ENCODE data around the gene KCNQ5. TPM values are rescaled to one million over a fixed set of nuclear protein-coding genes. Genes with fewer than 3 reads are reported as not detected.
A peak's percentile ranks its signal among the peaks of the same experiment; 100 is the strongest.

The KCNQ5 gene
- total RNA-seq, 1 experiment from 2014 or later: 4.8 TPM

- no peak for DNase-seq (ENCODE audit: low read depth)
Observed at GRCh38 chr6:72793641-72794395, 172.0 kb downstream of the KCNQ5 start.

- peak; percentile 85 for DNase-seq (ENCODE audit: low read depth)
Observed at GRCh38 chr6:72798196-72798595, 176.3 kb downstream of the KCNQ5 start.

GRCh38 chr6:72809746-72810379 is 188.0 kb downstream of the KCNQ5 start:
- DNase-seq (ENCODE audit: low read depth): no peak

GRCh38 chr6:72810571-72811280 is 188.9 kb downstream of the KCNQ5 start:
- peak; percentile 24 for DNase-seq (ENCODE audit: low read depth)

- DNase-seq (ENCODE audit: low read depth): peak; percentile 95
Observed at GRCh38 chr6:72811971-72812421, 190.1 kb downstream of the KCNQ5 start.

GRCh38 chr6:72813807-72814596 is 192.1 kb downstream of the KCNQ5 start:
- no peak for DNase-seq (ENCODE audit: low read depth)

GRCh38 chr6:72816022-72816421 is 194.2 kb downstream of the KCNQ5 start:
- DNase-seq (ENCODE audit: low read depth): no peak

- no peak for DNase-seq (ENCODE audit: low read depth)
Observed at GRCh38 chr6:72817208-72817607, 195.3 kb downstream of the KCNQ5 start.

- peak; percentile 34 for DNase-seq (ENCODE audit: low read depth)
Observed at GRCh38 chr6:72819609-72820008, 197.7 kb downstream of the KCNQ5 start.

- DNase-seq (ENCODE audit: low read depth): no peak
Observed at GRCh38 chr6:72820153-72820552, 198.3 kb downstream of the KCNQ5 start.

- DNase-seq (ENCODE audit: low read depth): no peak
Observed at GRCh38 chr6:72820906-72821305, 199.0 kb downstream of the KCNQ5 start.

- DNase-seq (ENCODE audit: low read depth): no peak
Observed at GRCh38 chr6:72822023-72822422, 200.2 kb downstream of the KCNQ5 start.

- no peak for DNase-seq (ENCODE audit: low read depth)
Observed at GRCh38 chr6:72822691-72823090, 200.8 kb downstream of the KCNQ5 start.

GRCh38 chr6:72824833-72825232 is 203.0 kb downstream of the KCNQ5 start:
- DNase-seq (ENCODE audit: low read depth): no peak

- DNase-seq (ENCODE audit: low read depth): peak; percentile 94
Observed at GRCh38 chr6:72825315-72825911, 203.5 kb downstream of the KCNQ5 start.

- peak; percentile 80 for DNase-seq (ENCODE audit: low read depth)
Observed at GRCh38 chr6:72826037-72826436, 204.2 kb downstream of the KCNQ5 start.

GRCh38 chr6:72826744-72827438 is 205.0 kb downstream of the KCNQ5 start:
- peak; percentile 98 for DNase-seq (ENCODE audit: low read depth)

GRCh38 chr6:72828904-72829303 is 207.0 kb downstream of the KCNQ5 start:
- no peak for DNase-seq (ENCODE audit: low read depth)

GRCh38 chr6:72832271-72832670 is 210.4 kb downstream of the KCNQ5 start:
- DNase-seq (ENCODE audit: low read depth): no peak

GRCh38 chr6:72835749-72836148 is 213.9 kb downstream of the KCNQ5 start:
- DNase-seq (ENCODE audit: low read depth): no peak

GRCh38 chr6:72836971-72837370 is 215.1 kb downstream of the KCNQ5 start:
- no peak for DNase-seq (ENCODE audit: low read depth)

Measured in M059J (cell line).